Measurements from ENCODE around the gene KIF17.

Gene KIF17

GRCh38 chr1:20717452-20718342 lies at the start of gene KIF17:
KIF17 (minus strand) TSS chr1:20718007; CDS start chr1:20717706, 301 bp downstream.
- H3K4me3 ChIP-seq (ENCODE audit: control insufficient read depth, low read depth, low read length) = peak within 1 kb of the TSS; percentile 29
- DNase-seq (ENCODE audit: low read depth) = peak; percentile 65
- TF ChIP-seq CTCF (conservative IDR thresholded peaks at IDR 0.05; ENCODE audit: control insufficient read depth, insufficient read depth, low read depth, low read length) = no peak

- TF ChIP-seq CTCF (conservative IDR thresholded peaks at IDR 0.05; ENCODE audit: control insufficient read depth, insufficient read depth, low read depth, low read length) = no peak
- no peak for DNase-seq (ENCODE audit: low read depth)
- no peak overlapping the region for H3K4me3 ChIP-seq (ENCODE audit: control insufficient read depth, low read depth, low read length)
Observed at GRCh38 chr1:20767271-20767670, 49.5 kb upstream of the KIF17 start.

- TF ChIP-seq CTCF (conservative IDR thresholded peaks at IDR 0.05; ENCODE audit: control insufficient read depth, insufficient read depth, low read depth, low read length) = no peak
- DNase-seq (ENCODE audit: low read depth) = no peak
- H3K4me3 ChIP-seq (ENCODE audit: control insufficient read depth, low read depth, low read length) = no peak overlapping the region
Observed at GRCh38 chr1:20763417-20763816, 45.6 kb upstream of the KIF17 start.

- no peak for TF ChIP-seq CTCF (conservative IDR thresholded peaks at IDR 0.05; ENCODE audit: control insufficient read depth, insufficient read depth, low read depth, low read length)
- no peak for DNase-seq (ENCODE audit: low read depth)
- H3K4me3 ChIP-seq (ENCODE audit: control insufficient read depth, low read depth, low read length) = no peak overlapping the region
Observed at GRCh38 chr1:20760322-20760721, 42.5 kb upstream of the KIF17 start.

GRCh38 chr1:20753589-20753988 lies 35.8 kb upstream of the KIF17 start:
- no peak for TF ChIP-seq CTCF (conservative IDR thresholded peaks at IDR 0.05; ENCODE audit: control insufficient read depth, insufficient read depth, low read depth, low read length)
- H3K4me3 ChIP-seq (ENCODE audit: control insufficient read depth, low read depth, low read length) = no peak overlapping the region
- peak; percentile 36 for DNase-seq (ENCODE audit: low read depth)

GRCh38 chr1:20751462-20751990 lies 33.7 kb upstream of the KIF17 start:
- no peak for DNase-seq (ENCODE audit: low read depth)
- no peak for TF ChIP-seq CTCF (conservative IDR thresholded peaks at IDR 0.05; ENCODE audit: control insufficient read depth, insufficient read depth, low read depth, low read length)
- no peak overlapping the region for H3K4me3 ChIP-seq (ENCODE audit: control insufficient read depth, low read depth, low read length)

Measured in fibroblast of mammary gland (primary cell).